Esophagus muscularis mucosa (tissue), 4 donors: Measurements from ENCODE around the gene GET3. TPM values are rescaled to one million over a fixed set of nuclear protein-coding genes. Genes with fewer than 3 reads are reported as not detected.
"Not testable (repeated sequence)": the region's sequence is repeated elsewhere in the genome, so short reads cannot be mapped to it uniquely, and the experiment has no call there.

Experiments
- DNase-seq: peaks from one replicate; pipeline ENCODE4 v3.0.0-alpha.2; 2017; ENCODE audit errors: extremely low spot score
- H3K27ac ChIP-seq, 4 donors: fragments of 200-600 bp; sonication (generic); replicated peaks in 1 of 4; 1 replicate in 3 of 4; 2 replicates in 1 of 4; pipeline ENCODE4 v1.5.1; 2016 to 2019; ENCODE audit warnings: mild to moderate bottlenecking in 1 of 4
- H3K27me3 ChIP-seq, 4 donors: fragments of 200-600 bp; sonication (generic); one replicate each; pipeline versions ENCODE4 v1.5.1 to v1.6.0; 2016 to 2019
- H3K36me3 ChIP-seq, 4 donors: fragments of 200-600 bp; sonication (generic); one replicate each; pipeline ENCODE4 v1.5.1; 2016 to 2019
- H3K4me1 ChIP-seq, 4 donors: fragments of 200-600 bp; sonication (generic); one replicate each; pipeline ENCODE4 v1.5.1; 2016 to 2019
- H3K4me3 ChIP-seq, 4 donors: fragments of 200-600 bp; sonication (generic); 1 replicate in 2 of 4; 2 replicates in 2 of 4; pipeline ENCODE4 v1.5.1; 2016 to 2019; ENCODE audit warnings: mild to moderate bottlenecking in 4 of 4, moderate library complexity in 1 of 4
- H3K9me3 ChIP-seq, 4 donors: fragments of 200-600 bp; sonication (generic); 1 replicate in 3 of 4; 2 replicates in 1 of 4; pipeline ENCODE4 v1.5.1; 2016 to 2019
- CTCF ChIP-seq, 3 experiments: fragments of 200-600 bp in 2 of 3; fragments of 450-650 bp in 1 of 3; sonication (generic) in 2 of 3; IDR thresholded peaks; one replicate each; pipeline ENCODE4 v1.5.1; 2017 to 2019; ENCODE audit warnings: antibody characterized with exemption in 3 of 3, mild to moderate bottlenecking in 2 of 3, moderate library complexity in 1 of 3
- EP300 ChIP-seq: sonication (generic); formaldehyde crosslinking; IDR thresholded peaks from one replicate; pipeline ENCODE4 v1.6.1; 2017; ENCODE audit warnings: antibody characterized with exemption
- POLR2A ChIP-seq: fragments of 450-650 bp; IDR thresholded peaks from one replicate; pipeline ENCODE4 v1.6.1; 2017; ENCODE audit warnings: antibody characterized with exemption, moderate library complexity, mild to moderate bottlenecking, low read depth
- POLR2AphosphoS5 ChIP-seq, 2 donors: sonication (generic); formaldehyde crosslinking; IDR thresholded peaks; one replicate each; pipeline ENCODE4 v1.6.1; 2017; ENCODE audit warnings: antibody characterized with exemption in 2 of 2
- WGBS: methylation state at CpG from one replicate; pipeline ENCODE4 v1.1.5; 2018; 5-methylcytosine and 5-hydroxymethylcytosine counted together
- intact Hi-C: fragments of 100-400 bp; cut with DNase I; formaldehyde crosslinking; loops from one replicate; pipeline ENCODE4 v1.15.1; 2023
- total RNA-seq, 4 donors: library from RNA; depleted of rRNA; stranded (reverse); fragments of >200 nt; gene quantifications; one replicate each; pipeline versions ENCODE4 v1.1.0 to v1.2.1, GENCODE V29; 2016

Gene GET3
- total RNA-seq, 4 donors from 2014 or later, result 46.9 to 63.5 (median 51.3) TPM

GRCh38 chr19:12711187-12711586, 26.1 kb upstream of the GET3 start:
- no peak overlapping the region for H3K4me3 ChIP-seq
- no peak for TF ChIP-seq POLR2AphosphoS5 (IDR thresholded peaks at IDR 0.05)
- no peak for TF ChIP-seq EP300
- peaks cover 0 to 4% (median 2%) of the 10 kb centered on the region in 4 donors for H3K4me1 ChIP-seq
- no peak overlapping the region for H3K27ac ChIP-seq
- 89% methylated on average over 17 of the region's 17 CpGs for WGBS
- H3K27me3 ChIP-seq, result no peaks in the 10 kb centered on the region
- DNase-seq, result no peak
- peaks cover 81 to 98% (median 96%) of the 10 kb centered on the region in 4 donors for H3K36me3 ChIP-seq
- intact Hi-C loops, result no loop called here
- no peaks in the 10 kb centered on the region for H3K9me3 ChIP-seq

- peaks cover 0 to 11% (median 6%) of the 10 kb centered on the region in 4 donors for H3K4me1 ChIP-seq
- H3K36me3 ChIP-seq, result peaks cover 78 to 98% (median 96%) of the 10 kb centered on the region in 4 donors
- intact Hi-C loops, DNase-seq, H3K9me3 ChIP-seq, H3K4me3 ChIP-seq, H3K27ac ChIP-seq, H3K27me3 ChIP-seq: not testable (repeated sequence)
- WGBS, result 72% methylated on average over 7 of the region's 14 CpGs
- peak; percentile 24 to 49 (median 36) for TF ChIP-seq CTCF (IDR thresholded peaks at IDR 0.05)
These were observed 25.2 kb upstream of the GET3 start for GRCh38 chr19:12712077-12712476.

- H3K4me3 ChIP-seq, H3K9me3 ChIP-seq, DNase-seq, H3K27ac ChIP-seq, H3K27me3 ChIP-seq, intact Hi-C loops: not testable (repeated sequence)
- Histone ChIP-seq H3K4me1 (peaks cover 0 to 12% (median 11%) of the 10 kb centered on the region in 4 donors), H3K36me3 (peaks cover 83 to 98% (median 92%) of the 10 kb centered on the region in 4 donors)
- WGBS, result 94% methylated on average over 9 of the region's 9 CpGs
These were observed 24.0 kb upstream of the GET3 start for GRCh38 chr19:12713304-12713703.

GRCh38 chr19:12715102-12715501, 22.2 kb upstream of the GET3 start:
- intact Hi-C loops, result no loop called here
- 90% methylated on average over 6 of the region's 15 CpGs for whole genome bisulfite sequencing
- peaks cover 70 to 90% (median 84%) of the 10 kb centered on the region in 4 donors for H3K36me3 ChIP-seq
- peaks cover 12 to 30% (median 28%) of the 10 kb centered on the region in 4 donors for H3K4me1 ChIP-seq
- TF ChIP-seq EP300 (no peak), POLR2AphosphoS5 (IDR thresholded peaks at IDR 0.05) (no peak), POLR2A (no peak), CTCF (IDR thresholded peaks at IDR 0.05) (no peak)
- no peak overlapping the region for H3K4me3 ChIP-seq
- no peak overlapping the region for H3K27ac ChIP-seq
- DNase-seq, result no peak
- H3K9me3 ChIP-seq, result no peaks in the 10 kb centered on the region
- H3K27me3 ChIP-seq, result no peaks in the 10 kb centered on the region

GRCh38 chr19:12715929-12716328, 21.4 kb upstream of the GET3 start:
- H3K27me3 ChIP-seq, result no peaks in the 10 kb centered on the region
- H3K36me3 ChIP-seq, result peaks cover 62 to 82% (median 76%) of the 10 kb centered on the region in 4 donors
- intact Hi-C loops, result no loop called here
- TF ChIP-seq POLR2AphosphoS5 (IDR thresholded peaks at IDR 0.05) (no peak), POLR2A (no peak), CTCF (IDR thresholded peaks at IDR 0.05) (no peak), EP300 (no peak)
- H3K4me1 ChIP-seq, result peaks cover 20 to 38% (median 36%) of the 10 kb centered on the region in 4 donors
- H3K4me3 ChIP-seq, result no peak overlapping the region
- WGBS, result 97% methylated on average over 3 of the region's 3 CpGs
- H3K9me3 ChIP-seq, result no peaks in the 10 kb centered on the region
- no peak for DNase-seq
- peak overlapping the region in 1 of 4 donors; percentile 13 for H3K27ac ChIP-seq

- TF ChIP-seq POLR2A (no peak), CTCF (IDR thresholded peaks at IDR 0.05) (no peak), POLR2AphosphoS5 (IDR thresholded peaks at IDR 0.05) (no peak), EP300 (no peak)
- Histone ChIP-seq H3K4me1 (peaks cover 46 to 64% (median 61%) of the 10 kb centered on the region in 4 donors), H3K4me3 (peak overlapping the region; percentile 88 to 98 (median 91)), H3K36me3 (peaks cover 27 to 41% (median 36%) of the 10 kb centered on the region in 4 donors), H3K9me3 (no peaks in the 10 kb centered on the region), H3K27me3 (no peaks in the 10 kb centered on the region), H3K27ac (peak overlapping the region; percentile 97 to 99 (median 98))
- DNase-seq, result no peak
- WGBS, result 71% methylated on average over 10 of the region's 10 CpGs
- intact Hi-C loops, result loop anchor here (5.0 kb wide), 1 partner anchor 48 kb away; no protein-coding TSS in a partner anchor
These were observed 17.0 kb upstream of the GET3 start for GRCh38 chr19:12720296-12720695.
